HepG2 (cell line): ENCODE results near the gene ERMARD. TPM values are rescaled to one million over a fixed set of nuclear protein-coding genes. Genes with fewer than 3 reads are reported as not detected.

Source experiments
- ADNP ChIP-seq: sonication (generic); formaldehyde crosslinking; IDR thresholded peaks from 2 replicates; pipeline ENCODE4 v1.4.0; 2020; ENCODE audit warnings: missing genetic modification reagents
- BRCA1 ChIP-seq: sonication (generic); formaldehyde crosslinking; IDR thresholded peaks from 2 replicates; pipeline ENCODE4 v1.4.0; 2020; ENCODE audit warnings: missing genetic modification reagents
- CHD2 ChIP-seq: IDR thresholded peaks from 2 replicates; pipeline ENCODE4 v1.6.1; 2011; ENCODE audit warnings: low read depth, low read length, improper control_type of control experiment
- ERF ChIP-seq: IDR thresholded peaks from 2 replicates; pipeline ENCODE4 v1.6.1; 2018; ENCODE audit warnings: missing biosample characterization, missing genetic modification reagents
- HMG20A ChIP-seq: IDR thresholded peaks from 2 replicates; pipeline ENCODE4 v1.6.1; 2016; ENCODE audit warnings: borderline replicate concordance
- JDP2 ChIP-seq: sonication (generic); formaldehyde crosslinking; IDR thresholded peaks from 2 replicates; pipeline ENCODE4 v1.8.1; 2022; ENCODE audit warnings: missing genetic modification reagents, borderline replicate concordance
- NR2F1 ChIP-seq, 2 experiments: fragments of 450-650 bp in 1 of 2; formaldehyde crosslinking in 1 of 2; IDR thresholded peaks; 2 replicates each; pipeline versions ENCODE4 v1.5.0 to v1.6.1; 2016 to 2020; ENCODE audit warnings: mild to moderate bottlenecking in 1 of 2, missing compliant biosample characterization in 1 of 2, missing genetic modification reagents in 1 of 2, moderate library complexity in 1 of 2
- RXRB ChIP-seq: IDR thresholded peaks from 2 replicates; pipeline ENCODE4 v1.6.1; 2016; ENCODE audit warnings: borderline replicate concordance, missing genetic modification reagents, missing compliant biosample characterization
- SMAD3 ChIP-seq: sonication (generic); formaldehyde crosslinking; IDR thresholded peaks from 2 replicates; pipeline ENCODE4 v1.4.0; 2020; ENCODE audit warnings: missing genetic modification reagents
- SRY ChIP-seq: sonication (generic); formaldehyde crosslinking; IDR thresholded peaks from 2 replicates; pipeline ENCODE4 v1.8.0; 2022; ENCODE audit warnings: mild to moderate bottlenecking, missing genetic modification reagents
- TCF7 ChIP-seq: sonication (generic); IDR thresholded peaks from 2 replicates; pipeline ENCODE4 v1.6.1; 2016; ENCODE audit warnings: antibody characterized with exemption, low read depth
- YY1 ChIP-seq: IDR thresholded peaks from 2 replicates; pipeline ENCODE4 v1.6.1; 2011; ENCODE audit warnings: low read length, low read depth, moderate library complexity, mild to moderate bottlenecking; ENCODE audit not compliant: insufficient read depth, insufficient replicate concordance
- ZFAT ChIP-seq: sonication (generic); formaldehyde crosslinking; conservative IDR thresholded peaks from 2 replicates; pipeline ENCODE4 v1.8.1; 2023; ENCODE audit warnings: missing genetic modification reagents, inconsistent platforms
- ZNF138 ChIP-seq: sonication (generic); formaldehyde crosslinking; IDR thresholded peaks from 2 replicates; pipeline ENCODE4 v1.5.0; 2020; ENCODE audit warnings: mild to moderate bottlenecking, low read depth, missing genetic modification reagents
- ZNF34 ChIP-seq: sonication (generic); formaldehyde crosslinking; IDR thresholded peaks from 2 replicates; pipeline ENCODE4 v1.4.0; 2020; ENCODE audit warnings: mild to moderate bottlenecking, missing genetic modification reagents, borderline replicate concordance
- ZNF343 ChIP-seq: sonication (generic); formaldehyde crosslinking; IDR thresholded peaks from 2 replicates; pipeline ENCODE4 v1.4.0; 2020; ENCODE audit warnings: mild to moderate bottlenecking, missing genetic modification reagents
- ZNF460 ChIP-seq: sonication (generic); formaldehyde crosslinking; IDR thresholded peaks from 2 replicates; pipeline ENCODE4 v1.5.1; 2020; ENCODE audit warnings: missing genetic modification reagents, mild to moderate bottlenecking, borderline replicate concordance
- ZNF550 ChIP-seq: sonication (generic); formaldehyde crosslinking; IDR thresholded peaks from 2 replicates; pipeline ENCODE4 v1.4.0; 2020; ENCODE audit warnings: mild to moderate bottlenecking, missing genetic modification reagents, borderline replicate concordance
- ZNF678 ChIP-seq: sonication (generic); formaldehyde crosslinking; IDR thresholded peaks from 2 replicates; pipeline ENCODE4 v1.4.0; 2020; ENCODE audit warnings: mild to moderate bottlenecking, missing genetic modification reagents
- ZNF724P ChIP-seq: sonication (generic); formaldehyde crosslinking; IDR thresholded peaks from 2 replicates; pipeline ENCODE4 v1.8.0; 2022; ENCODE audit warnings: missing genetic modification reagents, borderline replicate concordance
- ZNF768 ChIP-seq: sonication (generic); formaldehyde crosslinking; IDR thresholded peaks from 2 replicates; pipeline ENCODE4 v1.4.0; 2020; ENCODE audit warnings: missing genetic modification reagents
- ZNF776 ChIP-seq: sonication (generic); formaldehyde crosslinking; IDR thresholded peaks from 2 replicates; pipeline ENCODE4 v1.4.0; 2020; ENCODE audit warnings: mild to moderate bottlenecking, missing genetic modification reagents
- ZNF781 ChIP-seq: sonication (generic); formaldehyde crosslinking; IDR thresholded peaks from 2 replicates; pipeline ENCODE4 v1.5.1; 2020; ENCODE audit warnings: borderline replicate concordance, mild to moderate bottlenecking, missing genetic modification reagents; ENCODE audit errors: not compliant biosample characterization
- ZNF790 ChIP-seq: sonication (generic); formaldehyde crosslinking; IDR thresholded peaks from 2 replicates; pipeline ENCODE4 v1.8.0; 2022; ENCODE audit warnings: missing genetic modification reagents, mild to moderate bottlenecking, borderline replicate concordance
- polyA plus RNA-seq, 8 experiments: library from polyadenylated mRNA; depleted of rRNA in 3 of 8; stranded (reverse) in 7 of 8; unstranded in 1 of 8; fragments of >200 nt; fragmentation: Illumina TruSeq in 4 of 8; extraction: Trizol in 4 of 8; gene quantifications; 2 replicates each; pipeline versions ENCODE4 v1.2.1 to v1.2.3, GENCODE V29; 2011 to 2016; ENCODE audit warnings: low read depth in 4 of 8, missing spikeins in 1 of 8, mixed read lengths in 1 of 8; ENCODE audit not compliant: insufficient read depth in 1 of 8
- total RNA-seq, 5 experiments: library from RNA; depleted of rRNA; stranded (reverse); fragments of >200 nt; fragmentation: Illumina TruSeq; extraction: Trizol; gene quantifications; 2 replicates each; pipeline ENCODE4 v1.2.3, GENCODE V29; 2016; ENCODE audit warnings: low read depth in 1 of 5
- TF ChIP-seq, protein P1 (sequence below): sonication (generic); formaldehyde crosslinking; IDR thresholded peaks from 2 replicates; pipeline ENCODE4 v1.5.0; 2020; ENCODE audit warnings: missing genetic modification reagents
- TF ChIP-seq, protein P2 (sequence below): IDR thresholded peaks from 2 replicates; pipeline ENCODE4 v1.6.1; 2016; ENCODE audit warnings: mild to moderate bottlenecking, missing biosample characterization, missing genetic modification reagents
- TF ChIP-seq, protein P3 (sequence below): sonication (generic); formaldehyde crosslinking; IDR thresholded peaks from 2 replicates; pipeline ENCODE4 v1.4.0; 2020; ENCODE audit warnings: mild to moderate bottlenecking, missing genetic modification reagents

Gene ERMARD
- total and polyA plus RNA-seq, 2 of the 13 experiments (the other 11 are each of a cell fraction or from before 2014, with no cell fraction given): 8.8 to 10.7 TPM

- TF ChIP-seq NR2F1 (CRISPR knock-in tag; IDR thresholded peaks at IDR 0.05) (no peak), ZNF724P (CRISPR knock-in tag) (no peak), CHD2 (no peak), ZNF678 (CRISPR knock-in tag) (no peak), ZNF550 (no peak), ZFAT (CRISPR knock-in tag) (no peak), SRY (no peak; the same call in 1 of the 2 replicates), BRCA1 (CRISPR knock-in tag) (no peak), ERF (CRISPR knock-in tag) (no peak), RXRB (CRISPR knock-in tag) (0 out of 2 replicates have a peak, but pooled peaks have one; percentile 34), HMG20A (no peak), ZNF768 (CRISPR knock-in tag) (no peak), ZNF34 (CRISPR knock-in tag) (no peak), ZNF790 (CRISPR knock-in tag) (no peak), JDP2 (no peak; the same call in 1 of the 2 replicates), ZNF781 (CRISPR knock-in tag) (peak; percentile 58), ADNP (no peak), SMAD3 (CRISPR knock-in tag) (no peak), YY1 (no peak), ZNF460 (CRISPR knock-in tag) (no peak), ZNF138 (no peak), ZNF343 (CRISPR knock-in tag) (no peak), TCF7 (no peak), ZNF776 (no peak)
- TF ChIP-seq, protein P1, sequence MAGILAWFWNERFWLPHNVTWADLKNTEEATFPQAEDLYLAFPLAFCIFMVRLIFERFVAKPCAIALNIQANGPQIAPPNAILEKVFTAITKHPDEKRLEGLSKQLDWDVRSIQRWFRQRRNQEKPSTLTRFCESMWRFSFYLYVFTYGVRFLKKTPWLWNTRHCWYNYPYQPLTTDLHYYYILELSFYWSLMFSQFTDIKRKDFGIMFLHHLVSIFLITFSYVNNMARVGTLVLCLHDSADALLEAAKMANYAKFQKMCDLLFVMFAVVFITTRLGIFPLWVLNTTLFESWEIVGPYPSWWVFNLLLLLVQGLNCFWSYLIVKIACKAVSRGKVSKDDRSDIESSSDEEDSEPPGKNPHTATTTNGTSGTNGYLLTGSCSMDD (CRISPR knock-in tag): 0 out of 2 replicates have a peak, but pooled peaks have one; percentile 33
- TF ChIP-seq, protein P2, sequence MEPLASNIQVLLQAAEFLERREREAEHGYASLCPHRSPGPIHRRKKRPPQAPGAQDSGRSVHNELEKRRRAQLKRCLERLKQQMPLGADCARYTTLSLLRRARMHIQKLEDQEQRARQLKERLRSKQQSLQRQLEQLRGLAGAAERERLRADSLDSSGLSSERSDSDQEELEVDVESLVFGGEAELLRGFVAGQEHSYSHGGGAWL (CRISPR knock-in tag): no peak
- TF ChIP-seq, protein P3, sequence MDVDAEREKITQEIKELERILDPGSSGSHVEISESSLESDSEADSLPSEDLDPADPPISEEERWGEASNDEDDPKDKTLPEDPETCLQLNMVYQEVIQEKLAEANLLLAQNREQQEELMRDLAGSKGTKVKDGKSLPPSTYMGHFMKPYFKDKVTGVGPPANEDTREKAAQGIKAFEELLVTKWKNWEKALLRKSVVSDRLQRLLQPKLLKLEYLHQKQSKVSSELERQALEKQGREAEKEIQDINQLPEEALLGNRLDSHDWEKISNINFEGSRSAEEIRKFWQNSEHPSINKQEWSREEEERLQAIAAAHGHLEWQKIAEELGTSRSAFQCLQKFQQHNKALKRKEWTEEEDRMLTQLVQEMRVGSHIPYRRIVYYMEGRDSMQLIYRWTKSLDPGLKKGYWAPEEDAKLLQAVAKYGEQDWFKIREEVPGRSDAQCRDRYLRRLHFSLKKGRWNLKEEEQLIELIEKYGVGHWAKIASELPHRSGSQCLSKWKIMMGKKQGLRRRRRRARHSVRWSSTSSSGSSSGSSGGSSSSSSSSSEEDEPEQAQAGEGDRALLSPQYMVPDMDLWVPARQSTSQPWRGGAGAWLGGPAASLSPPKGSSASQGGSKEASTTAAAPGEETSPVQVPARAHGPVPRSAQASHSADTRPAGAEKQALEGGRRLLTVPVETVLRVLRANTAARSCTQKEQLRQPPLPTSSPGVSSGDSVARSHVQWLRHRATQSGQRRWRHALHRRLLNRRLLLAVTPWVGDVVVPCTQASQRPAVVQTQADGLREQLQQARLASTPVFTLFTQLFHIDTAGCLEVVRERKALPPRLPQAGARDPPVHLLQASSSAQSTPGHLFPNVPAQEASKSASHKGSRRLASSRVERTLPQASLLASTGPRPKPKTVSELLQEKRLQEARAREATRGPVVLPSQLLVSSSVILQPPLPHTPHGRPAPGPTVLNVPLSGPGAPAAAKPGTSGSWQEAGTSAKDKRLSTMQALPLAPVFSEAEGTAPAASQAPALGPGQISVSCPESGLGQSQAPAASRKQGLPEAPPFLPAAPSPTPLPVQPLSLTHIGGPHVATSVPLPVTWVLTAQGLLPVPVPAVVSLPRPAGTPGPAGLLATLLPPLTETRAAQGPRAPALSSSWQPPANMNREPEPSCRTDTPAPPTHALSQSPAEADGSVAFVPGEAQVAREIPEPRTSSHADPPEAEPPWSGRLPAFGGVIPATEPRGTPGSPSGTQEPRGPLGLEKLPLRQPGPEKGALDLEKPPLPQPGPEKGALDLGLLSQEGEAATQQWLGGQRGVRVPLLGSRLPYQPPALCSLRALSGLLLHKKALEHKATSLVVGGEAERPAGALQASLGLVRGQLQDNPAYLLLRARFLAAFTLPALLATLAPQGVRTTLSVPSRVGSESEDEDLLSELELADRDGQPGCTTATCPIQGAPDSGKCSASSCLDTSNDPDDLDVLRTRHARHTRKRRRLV (CRISPR knock-in tag): no peak
These were observed 727 bp downstream of the ERMARD start (continued) for GRCh38 chr6:169752074-169752623.
